Liver (tissue), 3 donors: ENCODE data around the gene HIP1.

ENCODE experiments used
- HNF4A ChIP-seq, 2 donors: conservative IDR thresholded peaks; 2 replicates each; pipeline ENCODE4 v1.6.1; 2016; ENCODE audit warnings: antibody characterized with exemption in 2 of 2, mild to moderate bottlenecking in 2 of 2
- TF ChIP-seq, protein P1 (sequence below): fragments of 150-350 bp; IDR thresholded peaks from 2 replicates; pipeline ENCODE4 v1.5.1; 2017; ENCODE audit warnings: improper control_type of control experiment, low read depth, low read length; ENCODE audit not compliant: missing input control
- TF ChIP-seq, protein P2 (sequence below): IDR thresholded peaks from 2 replicates; pipeline ENCODE4 v1.6.1; 2016; ENCODE audit warnings: antibody characterized with exemption
- donor health status: healthy.
- donor health status: healthy.

DNA sequence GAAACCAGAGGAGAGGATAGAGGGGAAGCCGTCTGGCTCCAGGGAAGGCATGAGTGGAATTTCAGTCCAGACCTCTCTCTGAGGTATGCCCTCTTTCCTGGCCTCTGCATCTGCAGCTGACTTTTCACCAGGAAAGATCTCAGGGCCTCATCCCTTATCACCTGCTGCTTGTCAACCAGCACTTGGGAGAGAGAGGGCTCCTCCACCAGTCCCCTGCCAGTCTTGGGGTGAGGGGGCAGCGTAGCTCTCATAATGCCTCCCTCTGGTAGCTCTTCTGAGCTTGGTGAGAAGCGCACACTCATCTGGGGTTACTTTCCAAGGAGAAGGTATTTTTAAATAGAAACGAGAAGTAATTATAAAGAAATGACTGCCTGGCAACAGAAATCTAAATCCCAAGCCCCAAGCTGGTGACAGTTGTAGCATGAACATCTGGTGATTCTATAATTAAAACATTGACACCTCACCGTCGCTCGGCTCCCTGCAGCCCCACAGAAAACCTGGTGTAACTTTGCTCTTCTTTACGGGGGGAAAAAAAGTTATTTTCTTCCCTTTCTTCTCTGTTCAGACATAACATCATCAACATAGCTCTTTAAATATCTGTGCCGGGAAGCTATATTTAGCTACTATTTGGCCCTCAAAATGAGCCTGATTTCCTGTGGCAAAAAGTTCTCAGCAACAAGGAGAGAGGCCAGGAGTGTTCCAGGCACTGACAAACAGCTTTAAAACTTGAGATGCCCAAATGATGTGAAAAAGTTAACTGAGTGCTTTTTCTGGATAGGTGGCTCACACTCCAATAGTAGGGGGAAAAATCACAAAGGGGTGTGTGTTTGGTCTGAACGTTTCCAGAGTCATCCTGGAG is 26.9 kb downstream of the HIP1 start:
- TF ChIP-seq, protein P1, sequence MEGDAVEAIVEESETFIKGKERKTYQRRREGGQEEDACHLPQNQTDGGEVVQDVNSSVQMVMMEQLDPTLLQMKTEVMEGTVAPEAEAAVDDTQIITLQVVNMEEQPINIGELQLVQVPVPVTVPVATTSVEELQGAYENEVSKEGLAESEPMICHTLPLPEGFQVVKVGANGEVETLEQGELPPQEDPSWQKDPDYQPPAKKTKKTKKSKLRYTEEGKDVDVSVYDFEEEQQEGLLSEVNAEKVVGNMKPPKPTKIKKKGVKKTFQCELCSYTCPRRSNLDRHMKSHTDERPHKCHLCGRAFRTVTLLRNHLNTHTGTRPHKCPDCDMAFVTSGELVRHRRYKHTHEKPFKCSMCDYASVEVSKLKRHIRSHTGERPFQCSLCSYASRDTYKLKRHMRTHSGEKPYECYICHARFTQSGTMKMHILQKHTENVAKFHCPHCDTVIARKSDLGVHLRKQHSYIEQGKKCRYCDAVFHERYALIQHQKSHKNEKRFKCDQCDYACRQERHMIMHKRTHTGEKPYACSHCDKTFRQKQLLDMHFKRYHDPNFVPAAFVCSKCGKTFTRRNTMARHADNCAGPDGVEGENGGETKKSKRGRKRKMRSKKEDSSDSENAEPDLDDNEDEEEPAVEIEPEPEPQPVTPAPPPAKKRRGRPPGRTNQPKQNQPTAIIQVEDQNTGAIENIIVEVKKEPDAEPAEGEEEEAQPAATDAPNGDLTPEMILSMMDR = no peak
- TF ChIP-seq, protein P2, sequence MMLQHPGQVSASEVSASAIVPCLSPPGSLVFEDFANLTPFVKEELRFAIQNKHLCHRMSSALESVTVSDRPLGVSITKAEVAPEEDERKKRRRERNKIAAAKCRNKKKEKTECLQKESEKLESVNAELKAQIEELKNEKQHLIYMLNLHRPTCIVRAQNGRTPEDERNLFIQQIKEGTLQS = no peak
- no peak for TF ChIP-seq HNF4A (conservative IDR thresholded peaks at IDR 0.05)
